Astrocyte of the cerebellum (primary cell): ENCODE results near the gene RHOV.

ENCODE experiments used
- DNase-seq: peaks from one replicate; pipeline ENCODE4 v3.0.0-alpha.2; 2011; ENCODE audit warnings: low read depth
- H3K4me3 ChIP-seq: 2 replicates; pipeline ENCODE4 v1.5.1; 2011; ENCODE audit warnings: mild to moderate bottlenecking, low read depth, low read length, moderate library complexity
- in situ Hi-C: cut with HindIII; loops from 2 replicates; pipeline ENCODE4 v1.10.0; 2017; ENCODE audit warnings: low sequenced_read_pairs
- TF ChIP-seq, protein P1 (sequence below): IDR thresholded peaks from 2 replicates; pipeline ENCODE4 v1.5.1; 2012; ENCODE audit warnings: low read length, low read depth, moderate library complexity, mild to moderate bottlenecking; ENCODE audit errors: missing control alignments

Gene RHOV

GRCh38 chr15:40918146-40918798, 44.2 kb upstream of the RHOV start:
- in situ Hi-C loops, result no loop called here
- TF ChIP-seq, protein P1, sequence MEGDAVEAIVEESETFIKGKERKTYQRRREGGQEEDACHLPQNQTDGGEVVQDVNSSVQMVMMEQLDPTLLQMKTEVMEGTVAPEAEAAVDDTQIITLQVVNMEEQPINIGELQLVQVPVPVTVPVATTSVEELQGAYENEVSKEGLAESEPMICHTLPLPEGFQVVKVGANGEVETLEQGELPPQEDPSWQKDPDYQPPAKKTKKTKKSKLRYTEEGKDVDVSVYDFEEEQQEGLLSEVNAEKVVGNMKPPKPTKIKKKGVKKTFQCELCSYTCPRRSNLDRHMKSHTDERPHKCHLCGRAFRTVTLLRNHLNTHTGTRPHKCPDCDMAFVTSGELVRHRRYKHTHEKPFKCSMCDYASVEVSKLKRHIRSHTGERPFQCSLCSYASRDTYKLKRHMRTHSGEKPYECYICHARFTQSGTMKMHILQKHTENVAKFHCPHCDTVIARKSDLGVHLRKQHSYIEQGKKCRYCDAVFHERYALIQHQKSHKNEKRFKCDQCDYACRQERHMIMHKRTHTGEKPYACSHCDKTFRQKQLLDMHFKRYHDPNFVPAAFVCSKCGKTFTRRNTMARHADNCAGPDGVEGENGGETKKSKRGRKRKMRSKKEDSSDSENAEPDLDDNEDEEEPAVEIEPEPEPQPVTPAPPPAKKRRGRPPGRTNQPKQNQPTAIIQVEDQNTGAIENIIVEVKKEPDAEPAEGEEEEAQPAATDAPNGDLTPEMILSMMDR, result no peak
- DNase-seq, result no peak
- H3K4me3 ChIP-seq, result no peak overlapping the region

DNA sequence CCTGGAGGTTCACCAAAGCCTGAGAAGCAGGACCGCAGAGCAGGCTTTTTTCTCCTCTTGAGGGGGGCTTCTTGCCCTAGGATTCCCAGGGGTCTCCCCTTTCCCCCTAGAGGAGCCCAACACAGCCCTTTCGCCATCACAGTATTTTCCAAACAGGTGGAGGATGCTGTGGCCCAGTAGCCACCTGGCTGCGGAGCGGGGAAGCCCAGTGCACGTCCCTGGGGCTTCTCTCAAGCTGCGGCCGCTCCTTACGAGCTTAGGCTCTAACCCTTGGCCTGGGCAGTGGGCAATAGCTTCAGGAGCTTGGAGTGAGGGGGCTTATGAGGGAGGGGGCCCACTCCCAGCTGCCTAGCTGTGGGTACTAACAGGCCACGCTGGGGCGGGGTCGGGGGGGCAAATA, 43.6 kb upstream of the RHOV start:
- DNase-seq, result no peak
- no peak overlapping the region for H3K4me3 ChIP-seq
- TF ChIP-seq, protein P1, result no peak
- in situ Hi-C loops, result no loop called here

DNA sequence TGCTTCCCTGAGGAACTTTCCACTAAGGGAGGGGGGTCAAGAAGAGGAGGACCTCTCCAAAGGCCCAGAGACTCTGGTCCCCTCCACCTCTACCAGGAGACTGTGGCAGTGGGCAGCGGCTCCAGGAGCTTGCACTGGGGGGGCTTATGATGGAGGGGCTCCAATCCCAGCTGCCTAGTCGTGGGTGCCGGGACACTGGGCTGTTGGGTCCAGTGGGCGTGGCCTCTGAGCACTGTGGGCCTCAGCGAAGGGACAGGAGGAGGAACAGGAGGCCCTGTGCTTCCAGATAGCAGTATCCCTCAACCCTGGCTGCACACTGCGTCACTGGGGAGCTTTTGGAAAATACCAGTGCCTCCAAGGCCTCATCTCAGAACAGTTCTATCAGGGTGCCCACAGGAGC, 41.6 kb upstream of the RHOV start:
- TF ChIP-seq, protein P1, result no peak
- H3K4me3 ChIP-seq, result no peak overlapping the region
- in situ Hi-C loops, result no loop called here
- no peak for DNase-seq

DNA sequence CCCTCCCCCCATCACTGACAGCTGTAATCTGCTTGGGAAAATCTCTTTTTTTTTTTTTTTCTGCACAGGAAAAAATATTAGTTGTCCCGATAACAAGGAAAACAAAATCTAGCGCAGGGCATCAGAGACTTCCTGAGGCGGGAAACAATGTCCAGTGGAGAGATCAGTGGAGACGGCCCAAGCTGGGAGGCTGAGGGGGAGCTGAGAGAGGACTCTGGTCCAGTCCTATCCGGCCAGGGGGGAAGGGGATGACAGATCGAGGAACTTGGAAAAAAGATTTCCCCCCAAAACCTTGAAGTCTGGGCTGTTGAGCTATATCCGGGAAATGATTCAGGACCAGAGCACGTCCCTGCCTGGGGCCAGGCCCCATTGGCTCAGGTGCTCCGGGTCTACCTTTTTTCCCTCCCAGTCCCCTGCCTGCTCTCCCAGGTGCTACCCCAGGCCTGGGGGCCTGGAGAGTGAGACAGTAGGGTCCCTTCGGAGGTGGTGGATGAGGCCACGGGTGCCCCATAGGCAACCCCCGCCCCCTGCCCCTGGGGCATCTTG, 41.2 kb upstream of the RHOV start:
- H3K4me3 ChIP-seq, result no peak overlapping the region
- TF ChIP-seq, protein P1, result no peak
- in situ Hi-C loops, result no loop called here
- DNase-seq, result no peak

DNA sequence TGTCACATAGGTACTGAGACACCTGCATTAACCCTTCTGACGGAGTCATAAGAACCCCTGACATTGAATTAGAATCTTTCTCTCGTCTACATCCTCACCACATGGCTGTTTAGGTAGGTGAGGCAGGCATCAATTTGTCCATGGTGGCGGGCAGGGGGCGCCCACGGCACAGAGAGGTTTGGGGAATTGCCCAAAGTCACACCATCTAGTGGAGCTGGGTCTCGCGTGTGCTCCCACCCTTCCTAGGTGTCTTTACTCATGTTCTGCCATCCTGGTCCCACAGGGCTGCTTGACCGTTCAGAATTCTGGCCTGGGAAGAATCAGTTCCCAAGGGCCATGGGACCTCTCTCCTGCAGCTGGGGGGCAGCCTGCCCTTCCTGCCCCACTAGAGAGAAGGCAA, 40.5 kb upstream of the RHOV start:
- in situ Hi-C loops, result no loop called here

GRCh38 chr15:40914013-40914412, 40.0 kb upstream of the RHOV start:
- in situ Hi-C loops, result no loop called here
- TF ChIP-seq, protein P1, result no peak
- no peak overlapping the region for H3K4me3 ChIP-seq
- no peak for DNase-seq

More for the DNA sequence above, 40.5 kb upstream of the RHOV start:
- DNase-seq, result no peak
- no peak overlapping the region for H3K4me3 ChIP-seq
- TF ChIP-seq, protein P1, result no peak

DNA sequence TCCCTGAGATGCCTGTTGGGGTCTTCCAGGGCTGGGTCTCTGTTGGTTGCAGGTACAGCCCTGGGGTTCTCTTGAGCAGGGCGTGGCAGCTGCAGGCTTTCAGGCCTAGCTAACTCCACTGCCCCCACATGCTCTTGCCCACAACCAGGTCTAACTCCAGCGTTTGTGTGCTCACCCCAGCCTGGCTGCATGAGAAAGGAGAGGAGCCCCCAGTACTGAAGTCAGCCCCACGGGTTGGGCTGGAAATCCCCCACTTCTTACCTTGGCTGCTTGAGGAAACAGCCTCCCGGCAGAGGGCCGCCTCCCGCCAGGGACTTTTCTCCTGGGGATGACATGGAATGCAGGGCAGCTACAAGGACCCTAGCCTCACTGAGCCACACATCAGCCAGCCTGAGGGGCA, 38.4 kb upstream of the RHOV start:
- in situ Hi-C loops, result no loop called here
- DNase-seq, result no peak
- TF ChIP-seq, protein P1, result no peak
- no peak overlapping the region for H3K4me3 ChIP-seq
